ENCODE results near the gene DNAJC1.
"Not testable (repeated sequence)": the region's sequence is repeated elsewhere in the genome, so short reads cannot be mapped to it uniquely, and the experiment has no call there.

DNAJC1 gene

DNA sequence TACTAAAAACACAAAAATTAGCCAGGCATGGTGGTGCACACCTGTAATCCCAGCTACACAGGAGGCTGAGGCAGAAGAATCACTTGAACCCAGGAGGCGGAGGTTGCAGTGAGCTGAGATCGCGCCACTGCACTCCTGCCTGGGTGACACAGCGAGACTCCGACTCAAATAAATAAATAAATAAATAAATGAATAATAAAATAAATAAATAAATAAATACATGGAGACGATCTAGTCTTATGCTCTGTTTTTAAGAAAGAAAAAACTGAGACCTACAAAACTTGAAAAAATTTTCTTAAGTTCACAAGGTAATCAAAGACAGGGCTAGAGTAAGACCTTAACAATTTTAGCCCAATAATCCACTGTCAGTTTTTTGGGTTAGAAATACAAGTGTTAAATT is 181.3 kb downstream of the DNAJC1 start:
- DNase-seq, result not testable (repeated sequence)

DNA sequence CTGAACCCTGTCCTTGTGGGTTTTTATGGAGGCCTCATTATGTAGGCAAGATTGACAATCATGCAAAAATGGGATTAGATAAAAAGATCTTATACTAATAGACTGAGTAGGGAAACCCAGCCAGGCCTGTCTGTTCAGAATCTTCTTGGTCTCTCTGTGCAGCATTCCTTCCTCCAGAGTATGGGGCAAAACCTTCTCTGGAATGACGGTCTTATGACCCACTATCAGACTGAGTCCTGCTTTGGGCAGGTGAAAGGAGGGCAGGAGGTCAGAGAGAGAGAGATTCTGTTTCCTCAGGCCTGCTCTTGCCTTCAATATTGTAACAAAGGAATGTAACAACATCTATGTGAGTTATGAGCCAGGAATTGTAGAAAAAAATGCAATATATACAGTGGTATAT is 182.6 kb downstream of the DNAJC1 start:
- no peak for DNase-seq

DNA sequence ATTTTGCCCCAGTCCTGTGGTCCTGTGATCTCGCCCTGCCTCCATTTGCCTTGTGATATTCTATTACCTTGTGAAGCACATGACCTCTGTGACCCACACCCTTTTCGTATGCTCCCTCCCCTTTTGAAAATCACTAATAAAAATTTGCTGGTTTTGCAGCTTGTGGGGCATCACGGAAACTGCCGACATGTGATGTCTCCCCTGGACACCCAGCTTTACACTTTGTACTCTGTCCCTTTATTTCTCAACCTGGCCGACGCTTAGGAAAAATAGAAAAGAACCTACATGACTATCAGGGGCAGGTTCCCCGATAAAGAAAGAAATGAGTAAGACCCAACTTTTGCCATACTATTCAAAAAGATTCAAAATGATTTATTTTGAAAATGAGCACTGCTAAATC is 185.1 kb downstream of the DNAJC1 start:
- DNase-seq, result not testable (repeated sequence)

DNA sequence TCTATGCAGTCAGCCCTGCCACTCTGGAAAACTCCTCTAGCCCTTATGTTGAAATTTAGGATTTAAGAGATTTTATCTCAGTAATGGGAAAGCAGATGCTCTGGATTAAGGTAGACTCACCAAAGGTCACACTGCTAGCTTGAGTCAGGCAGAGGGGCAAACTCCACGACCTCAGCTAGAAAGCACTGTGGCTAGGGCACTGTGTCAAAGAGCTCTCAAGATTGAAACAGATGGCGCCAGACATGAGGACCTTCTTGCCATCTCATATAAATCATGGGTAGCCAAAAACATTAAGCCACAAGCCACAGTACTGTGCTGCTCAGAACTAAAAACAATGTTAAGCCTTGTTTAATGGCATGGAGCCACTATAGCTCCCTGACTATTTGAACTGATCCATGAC is 188.7 kb downstream of the DNAJC1 start:
- DNase-seq, result no peak

DNA sequence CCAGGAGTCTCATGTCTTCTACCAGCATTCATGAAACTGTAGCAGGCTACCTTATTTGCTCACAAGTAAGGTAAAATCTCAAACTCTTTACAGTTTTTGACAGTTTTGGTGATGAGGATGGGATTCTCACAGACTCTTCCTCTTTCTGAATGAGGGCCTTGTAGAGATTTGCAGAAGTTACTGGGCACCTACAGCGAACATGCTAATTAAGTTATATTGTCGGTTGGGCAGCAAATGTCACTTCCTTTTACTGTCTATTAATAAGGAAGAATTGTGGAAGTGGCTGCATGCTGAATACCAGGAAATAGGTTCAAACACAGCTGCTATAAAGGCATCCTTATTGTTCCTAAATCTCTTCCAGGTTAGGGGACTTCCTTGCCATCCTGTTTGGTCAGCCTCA is 189.6 kb downstream of the DNAJC1 start:
- DNase-seq, result no peak

DNA sequence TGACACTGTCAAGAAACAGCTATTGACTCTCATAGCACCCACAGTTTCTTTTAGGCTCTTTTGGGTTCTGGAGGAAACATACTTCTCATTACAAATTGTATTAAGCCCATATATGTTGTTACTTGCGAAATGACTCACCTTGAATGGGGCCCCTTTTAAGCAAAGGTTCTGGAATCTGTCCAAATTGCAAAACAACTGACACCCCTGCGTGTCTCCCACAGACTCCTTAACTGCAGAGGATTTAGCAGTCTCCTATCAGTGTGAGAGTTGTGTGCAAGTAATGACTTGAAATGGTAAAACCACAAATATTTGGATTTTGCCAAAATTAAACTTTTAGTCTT is 192.3 kb downstream of the DNAJC1 start:
- DNase-seq, result no peak

DNA sequence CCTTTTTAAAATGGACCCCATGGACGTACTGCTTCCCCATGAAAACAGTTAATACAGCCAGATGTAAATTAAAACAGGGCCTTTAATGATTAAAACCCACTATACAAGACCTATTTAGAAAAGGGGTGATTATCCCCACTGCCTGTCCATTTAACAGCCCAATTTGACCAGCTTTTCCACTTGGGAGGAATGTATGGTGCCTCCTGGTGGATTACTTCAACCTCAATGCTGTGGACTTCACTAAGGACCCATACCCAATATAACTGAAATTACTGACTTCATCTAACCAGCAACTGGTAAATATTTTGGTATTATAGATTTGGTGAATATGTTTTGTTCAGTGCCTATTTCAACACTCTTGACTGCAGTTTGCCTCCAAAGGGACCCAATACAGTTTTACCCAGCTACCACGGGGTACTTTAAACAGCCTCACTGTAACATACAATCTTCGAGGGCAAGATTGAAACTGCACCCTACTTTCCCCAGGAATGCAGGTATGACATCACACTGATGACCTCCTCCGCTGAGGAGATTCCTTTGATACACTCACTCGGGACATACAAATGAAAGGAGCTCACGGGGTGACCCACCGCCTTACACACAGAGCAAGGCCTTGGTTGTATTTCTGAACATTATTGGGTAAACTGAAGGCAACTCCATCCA is 192.8 kb downstream of the DNAJC1 start:
- DNase-seq, result no peak

DNA sequence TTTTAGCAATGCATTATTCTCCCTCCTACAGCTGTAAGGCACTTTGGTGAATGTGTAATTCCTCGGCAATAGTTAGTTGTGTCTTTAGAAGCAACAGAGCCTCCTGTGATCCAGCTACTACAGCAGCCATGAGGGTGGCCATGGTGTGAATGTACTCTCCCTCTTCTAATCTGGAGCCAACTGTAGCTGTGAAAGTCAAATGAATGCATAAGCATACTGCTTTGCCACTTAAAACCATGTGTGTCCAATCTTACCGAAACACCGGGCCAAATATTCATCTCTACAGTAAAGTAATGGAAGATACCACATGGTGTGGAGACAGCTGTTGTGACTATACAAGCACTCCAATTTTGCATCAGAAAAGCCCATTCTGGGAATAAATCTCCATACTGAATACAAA is 195.0 kb downstream of the DNAJC1 start:
- no peak for DNase-seq

DNA sequence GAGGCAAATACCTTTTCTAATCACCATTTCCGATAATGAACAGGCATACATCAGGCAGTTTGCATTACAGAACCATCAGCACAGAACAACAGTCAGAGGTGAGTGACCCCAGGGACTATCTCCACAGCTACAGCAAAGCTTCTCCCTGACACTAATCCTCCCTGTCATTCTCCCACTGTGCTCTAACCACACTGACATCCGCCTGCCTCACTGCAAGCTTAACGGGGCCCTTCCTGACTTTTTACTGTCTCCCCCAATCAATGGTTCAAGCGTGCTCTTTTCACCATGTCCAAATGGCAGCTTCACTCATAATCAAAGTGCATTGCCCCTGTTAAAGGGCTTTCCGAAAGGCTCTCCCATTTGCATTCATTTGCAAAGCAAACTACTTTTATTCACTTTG is 196.3 kb downstream of the DNAJC1 start:
- no peak for DNase-seq

DNA sequence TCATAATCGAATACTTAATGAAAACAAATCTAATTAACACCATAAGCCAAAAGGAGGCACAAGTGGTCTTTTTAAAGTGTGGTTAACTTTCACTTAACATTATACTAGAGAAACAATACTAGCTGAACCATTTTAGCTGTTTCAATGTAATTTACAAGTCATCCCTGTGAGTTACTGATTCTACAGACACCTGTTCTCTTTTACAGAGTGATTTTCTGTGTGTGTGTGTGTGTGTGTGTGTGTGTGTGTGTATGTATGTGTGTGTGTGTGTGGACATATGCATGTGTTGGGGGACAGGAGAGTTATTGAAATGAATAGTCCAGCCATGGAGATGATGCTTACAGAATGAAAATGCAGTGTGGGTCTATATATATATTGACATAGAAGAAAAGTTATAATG is 200.2 kb downstream of the DNAJC1 start:
- no peak for DNase-seq

DNA sequence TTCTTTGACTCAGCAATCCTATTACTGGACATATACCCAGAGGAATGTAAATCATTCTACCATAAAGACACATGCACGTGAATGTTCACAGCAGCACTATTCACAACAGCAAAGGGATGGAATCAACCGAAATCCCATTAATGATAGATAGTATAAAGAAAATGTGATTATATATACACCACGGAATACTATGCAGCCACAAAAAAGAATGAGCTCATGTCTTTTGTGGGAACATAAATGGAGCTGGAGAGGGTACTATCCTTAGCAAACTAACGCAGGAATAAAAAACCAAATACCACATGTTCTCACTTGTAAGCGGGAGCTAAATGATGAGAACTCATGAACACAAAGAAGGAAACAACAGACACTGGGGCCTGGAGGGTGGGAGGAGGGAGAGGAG is 201.9 kb downstream of the DNAJC1 start:
- DNase-seq, result no peak

DNA sequence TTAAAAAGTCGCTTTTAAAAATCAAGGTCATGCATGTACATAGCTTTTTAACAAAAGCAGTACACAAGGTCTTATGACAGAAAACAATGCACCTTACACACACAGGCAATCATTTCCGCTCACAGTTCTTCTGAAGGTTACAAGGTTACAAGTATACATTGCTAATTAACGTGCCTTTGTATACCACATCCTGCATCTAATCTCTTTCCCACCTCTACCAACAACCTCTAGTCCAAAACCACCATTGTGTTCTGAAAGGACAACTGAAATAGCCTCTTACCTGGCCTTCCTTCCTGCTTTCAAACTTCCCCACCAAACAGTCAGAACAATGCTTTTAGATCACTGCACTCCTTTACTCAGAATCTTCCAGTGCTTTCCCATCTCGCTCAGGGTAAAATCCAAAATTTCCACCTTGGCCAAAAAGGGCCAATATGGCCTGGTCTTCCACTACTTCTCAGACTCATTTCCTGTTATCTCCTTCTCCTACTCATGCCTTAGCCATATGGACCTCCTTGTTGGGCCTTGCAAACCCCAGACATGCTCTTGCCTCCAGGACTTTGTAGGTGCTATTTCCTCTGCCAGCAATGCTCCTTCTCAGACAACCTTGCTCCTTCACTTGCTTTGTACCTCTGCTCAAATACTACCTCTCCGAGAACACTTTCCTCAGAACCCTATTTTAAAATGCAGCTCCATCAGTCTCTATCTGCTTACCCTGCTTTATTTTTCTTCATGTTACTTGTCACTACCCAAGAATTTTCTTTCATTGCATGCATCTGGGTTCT is 205.4 kb downstream of the DNAJC1 start:
- no peak for DNase-seq

DNA sequence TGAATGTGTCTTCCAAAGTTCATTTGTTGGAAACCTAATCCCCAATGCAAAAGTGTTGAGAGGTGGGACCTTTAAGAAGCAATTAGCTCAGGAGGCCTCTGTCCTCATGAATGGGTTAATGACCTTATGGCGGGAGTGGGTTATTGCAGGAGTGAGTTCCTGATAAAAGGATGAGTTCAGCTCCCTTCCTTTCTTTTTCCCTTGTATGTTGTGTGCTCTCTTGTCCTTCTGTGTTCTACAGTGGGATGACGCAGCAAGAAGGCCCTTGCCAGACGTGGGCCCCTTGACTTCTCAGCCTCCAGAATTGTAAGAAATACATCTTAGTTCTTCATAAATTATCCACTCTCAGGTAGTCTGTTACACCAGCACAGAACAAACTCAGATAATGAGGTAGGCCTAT is 206.0 kb downstream of the DNAJC1 start:
- DNase-seq, result no peak

DNA sequence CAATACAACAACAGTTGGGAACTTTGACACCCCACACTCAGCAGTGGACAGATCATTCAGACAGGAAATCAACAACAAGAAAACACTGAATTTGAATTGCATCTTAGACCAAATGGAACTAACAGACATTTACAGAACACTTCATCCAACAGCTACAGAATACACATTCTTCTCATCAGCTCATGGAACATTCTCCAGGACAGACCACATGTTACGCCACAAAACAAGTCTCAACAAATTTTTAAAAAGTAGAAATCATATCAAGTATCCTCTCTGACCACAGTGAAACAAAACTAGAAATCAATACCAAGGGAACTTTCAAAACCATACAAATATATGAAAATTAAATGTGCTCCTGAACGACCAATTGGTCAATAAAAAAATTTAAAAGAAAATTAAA is 212.3 kb downstream of the DNAJC1 start:
- no peak for DNase-seq

DNA sequence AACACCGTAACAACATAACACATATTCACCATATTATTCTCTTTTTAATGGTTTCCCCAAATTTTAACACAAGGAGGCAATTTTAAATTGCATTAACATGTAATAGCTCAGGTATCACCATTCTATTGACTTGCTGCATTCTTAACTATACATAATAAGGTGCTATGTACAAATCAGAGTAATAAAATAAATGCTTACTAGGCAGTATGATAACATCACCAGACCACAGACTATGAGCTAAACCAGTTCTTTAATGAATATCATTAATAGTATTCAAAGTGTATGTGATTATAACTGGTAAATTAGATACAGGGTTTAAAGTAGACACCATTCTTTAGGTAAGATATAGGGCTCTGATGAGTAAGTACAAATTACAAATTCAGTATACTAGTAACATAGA is 226.6 kb downstream of the DNAJC1 start:
- DNase-seq, result no peak

DNA sequence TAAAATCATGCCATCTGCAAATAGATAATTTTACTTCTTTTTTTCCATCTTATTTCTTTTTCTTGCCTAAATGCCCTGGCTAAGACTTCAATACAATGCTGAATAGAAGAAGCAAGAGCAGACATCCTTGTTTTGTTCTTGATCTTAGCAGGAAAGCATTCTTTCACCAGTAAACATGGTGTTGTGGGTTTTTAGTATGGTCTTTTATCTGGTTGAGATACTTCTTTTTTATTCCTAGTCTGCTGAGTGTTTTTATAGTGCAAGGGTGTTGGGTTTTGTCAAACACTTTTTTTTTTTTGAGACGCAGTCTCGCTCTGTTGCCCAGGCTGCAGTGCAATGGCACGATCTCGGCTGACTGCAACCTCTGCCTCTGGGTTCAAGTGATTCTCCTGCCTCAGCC is 232.3 kb downstream of the DNAJC1 start:
- no peak for DNase-seq

DNA sequence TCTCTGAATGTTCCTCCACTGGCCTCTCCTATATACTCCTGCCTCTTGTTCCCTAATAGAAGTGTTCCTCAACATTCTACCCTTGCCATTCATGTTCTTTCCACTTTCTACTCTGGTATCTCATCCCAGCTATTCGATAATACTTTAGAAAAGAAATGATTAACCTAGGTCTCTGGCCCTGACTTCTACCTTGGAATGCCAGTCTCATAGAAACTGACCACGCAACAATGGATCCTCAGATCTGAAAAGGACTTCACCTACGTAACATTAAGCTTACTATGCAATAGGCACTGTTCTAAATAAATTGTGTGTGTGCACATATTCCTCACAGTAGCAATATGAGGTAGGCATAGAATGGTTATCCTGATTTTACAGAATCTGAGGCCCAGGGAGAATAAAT is 234.5 kb downstream of the DNAJC1 start:
- DNase-seq, result no peak

DNA sequence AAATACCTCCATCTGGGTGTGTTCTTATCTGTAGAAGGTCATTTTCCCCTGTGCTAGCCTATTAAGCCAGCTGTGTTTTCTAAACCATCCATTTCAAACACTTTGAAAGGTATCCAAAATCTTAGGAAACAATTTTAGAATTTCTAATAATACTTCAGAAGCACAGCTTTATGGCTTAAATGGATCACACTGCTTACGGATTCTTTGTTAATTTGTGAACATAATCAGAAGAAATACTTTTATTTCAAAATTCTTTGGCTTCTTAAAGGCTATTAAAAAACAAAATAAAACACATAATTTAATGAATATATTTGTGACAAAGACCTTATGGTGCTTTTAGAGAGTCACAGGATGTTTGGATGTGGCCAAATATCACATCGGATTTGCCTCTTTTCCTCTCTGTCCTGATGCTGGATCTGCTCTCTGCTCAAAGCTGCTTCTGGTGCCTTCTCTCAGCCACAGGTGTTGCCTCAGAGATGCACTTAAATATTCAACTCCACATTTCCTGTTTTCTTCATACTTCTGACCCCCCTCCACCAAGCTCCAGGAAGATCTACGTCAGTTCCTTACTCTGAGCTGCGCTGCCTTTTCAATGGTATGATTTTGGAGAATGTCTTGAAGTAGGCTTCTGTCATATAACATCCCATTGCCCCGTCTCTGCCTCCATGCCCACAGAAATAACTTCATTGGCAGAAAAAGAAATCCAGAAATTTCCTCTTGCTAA is 238.9 kb downstream of the DNAJC1 start:
- no peak for DNase-seq

DNA sequence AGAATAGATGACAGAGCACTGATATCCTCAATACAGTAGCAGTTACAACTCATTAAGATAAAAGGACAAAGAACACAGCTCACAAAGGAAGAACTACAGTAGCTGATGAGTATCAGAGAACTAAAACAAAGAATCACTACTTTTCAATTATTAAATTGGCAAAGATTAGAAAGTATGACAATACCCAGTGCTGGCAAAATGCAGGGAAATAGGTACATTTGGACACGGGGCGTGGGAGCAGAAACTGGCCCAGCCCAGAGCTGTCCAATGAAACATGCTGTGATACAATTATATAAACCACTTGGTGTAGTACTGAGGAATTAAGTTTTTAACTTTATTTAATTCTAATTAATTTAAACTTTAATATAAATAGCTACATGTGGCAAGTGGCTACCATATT is 243.2 kb downstream of the DNAJC1 start:
- DNase-seq, result no peak

DNA sequence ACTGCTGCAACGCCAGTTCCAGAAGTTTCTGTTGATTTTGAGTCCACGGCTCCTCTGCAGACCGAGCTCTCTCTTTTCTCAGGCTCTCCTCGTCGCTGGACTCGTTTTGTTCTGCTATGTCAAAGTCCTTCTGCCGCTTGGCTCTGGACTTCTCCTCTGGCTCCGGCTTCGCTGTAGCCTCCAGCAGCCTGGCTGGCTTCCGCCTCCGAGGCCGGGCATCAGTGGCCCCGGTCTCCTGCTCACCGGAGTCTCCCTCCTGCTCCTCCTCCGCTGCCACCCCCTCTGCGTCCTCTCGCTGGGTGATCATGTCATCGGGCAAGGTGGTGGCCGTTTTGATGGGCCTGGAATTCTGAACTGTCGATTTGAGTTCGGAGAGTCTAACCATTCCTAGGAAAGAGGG is 244.3 kb downstream of the DNAJC1 start:
- no peak for DNase-seq

DNA sequence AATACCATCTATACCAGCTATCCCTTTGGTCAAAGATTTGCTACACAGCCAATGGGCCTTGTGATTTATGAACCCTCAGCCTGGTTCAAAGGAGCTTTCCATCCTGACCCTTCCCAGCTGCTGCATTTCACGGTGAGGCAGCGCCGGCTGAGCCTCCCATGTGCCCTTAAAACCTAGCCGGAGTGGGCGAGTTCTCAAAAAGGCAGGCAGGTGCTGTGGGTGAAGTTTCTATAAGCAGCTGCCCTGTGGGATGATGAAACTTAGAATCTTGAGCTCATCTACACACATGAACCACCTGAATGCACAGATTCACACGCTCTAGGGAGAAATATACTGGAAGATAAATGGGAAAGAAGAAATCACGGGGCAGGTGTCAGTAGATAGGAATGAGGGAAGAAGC is 244.8 kb downstream of the DNAJC1 start:
- no peak for DNase-seq

DNA sequence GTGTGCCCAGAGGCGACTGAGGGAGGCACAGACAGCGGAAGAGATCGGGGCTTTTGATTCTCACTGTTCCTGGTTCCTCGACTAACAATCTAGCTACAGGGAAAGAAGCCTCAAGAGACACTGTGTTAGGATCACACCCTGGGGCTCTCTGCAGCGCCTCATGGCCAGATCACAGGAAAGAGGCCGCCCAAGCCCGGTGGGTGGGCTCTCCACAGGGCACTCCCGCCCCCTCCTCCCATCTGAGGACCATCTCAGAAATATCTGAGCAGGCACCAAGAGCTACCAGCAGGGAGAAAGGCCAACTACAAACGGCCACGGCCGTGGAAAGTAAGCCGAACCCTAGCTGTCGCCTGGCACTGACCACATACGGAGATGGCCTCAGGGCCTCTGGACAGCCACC is 245.3 kb downstream of the DNAJC1 start:
- no peak for DNase-seq

DNA sequence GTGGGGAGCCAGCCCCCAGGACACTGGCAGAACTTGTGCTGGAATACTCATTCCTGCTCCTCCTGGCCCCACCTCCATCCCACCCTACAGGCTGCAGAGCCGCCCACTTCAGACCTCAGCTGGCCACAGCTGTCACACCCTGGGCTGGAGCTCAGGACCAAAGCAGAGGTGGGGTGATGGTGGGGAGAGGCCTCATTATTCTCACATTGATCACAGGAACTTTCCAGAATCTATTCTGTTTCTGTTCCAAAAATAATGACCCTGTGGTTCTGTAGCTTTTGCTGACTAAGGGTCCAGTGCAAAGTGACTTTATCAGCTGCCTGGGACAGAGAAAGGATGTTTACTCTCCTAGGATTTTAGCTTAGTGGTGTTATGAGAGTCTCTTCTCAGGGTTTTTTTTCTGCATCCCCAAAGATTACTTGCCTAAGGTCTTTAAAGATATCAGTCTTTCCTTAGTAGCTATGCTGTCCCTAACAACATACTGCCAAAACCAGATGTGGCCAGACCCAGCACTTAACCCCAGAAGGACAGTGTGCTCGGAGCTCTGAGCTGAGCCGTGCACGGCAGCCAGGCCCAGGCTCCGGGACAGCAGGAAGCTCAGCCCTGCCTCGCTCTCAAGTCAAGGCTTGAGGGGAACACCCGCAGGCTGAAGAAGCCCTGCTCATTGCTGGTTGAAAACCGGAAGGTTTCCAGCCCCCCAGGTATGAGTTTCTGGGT is 246.2 kb downstream of the DNAJC1 start:
- no peak for DNase-seq

DNA sequence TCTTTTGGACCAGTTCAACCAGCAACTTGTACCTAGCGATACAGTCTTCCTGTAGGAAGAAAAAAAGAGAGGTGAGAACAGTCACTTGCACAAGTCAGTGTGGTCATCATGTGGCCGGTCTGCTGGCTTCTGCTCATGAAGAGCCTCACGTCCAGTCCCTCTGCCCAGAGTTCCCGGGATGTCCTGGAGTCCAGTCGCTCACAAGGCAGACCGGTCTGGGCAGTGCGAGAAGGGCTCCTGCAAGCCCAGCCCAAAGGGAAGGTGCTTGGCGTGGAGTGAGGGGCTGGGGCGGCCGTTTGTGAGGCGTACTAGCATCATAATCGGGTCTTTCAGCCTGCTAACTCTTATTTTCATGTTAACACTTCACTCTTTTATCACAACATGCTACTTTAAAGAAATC is 246.8 kb downstream of the DNAJC1 start:
- DNase-seq, result no peak
